Calu3 (cell line): ENCODE results near the gene SPG7. TPM values are rescaled to one million over a fixed set of nuclear protein-coding genes. Genes with fewer than 3 reads are reported as not detected.

Experiments
- BruUV-seq: library from RNA; stranded (reverse); fragments of 400-500 nt; replicated peaks from 2 replicates; lab custom pipeline; 2021; lab: Mats Ljungman, UMichigan
- CTCF ChIA-PET: fragments of 300-600 bp; sonication (Branson Sonifier 250); formaldehyde crosslinking; loops from one replicate; lab custom pipeline; 2022; ENCODE audit warnings: antibody characterized with exemption; lab: Charles Lee
- DNase-seq: peaks from one replicate; pipeline ENCODE4 v3.0.0; 2022
- H3K27ac Mint-ChIP-seq: one replicate; pipeline ENCODE4 v1.8.0; 2022; ENCODE audit warnings: mixed read lengths; ENCODE audit not compliant: unreplicated experiment
- H3K27me3 Mint-ChIP-seq: one replicate; pipeline ENCODE4 v1.8.0; 2022; ENCODE audit warnings: mixed read lengths; ENCODE audit not compliant: unreplicated experiment
- H3K36me3 Mint-ChIP-seq: one replicate; pipeline ENCODE4 v1.8.0; 2022; ENCODE audit warnings: mild to moderate bottlenecking, moderate library complexity, mixed read lengths; ENCODE audit not compliant: insufficient read depth, unreplicated experiment
- H3K4me1 Mint-ChIP-seq: one replicate; pipeline ENCODE4 v1.8.0; 2022; ENCODE audit warnings: mild to moderate bottlenecking, low read depth, mixed read lengths; ENCODE audit not compliant: unreplicated experiment
- H3K4me3 Mint-ChIP-seq: one replicate; pipeline ENCODE4 v1.8.0; 2022; ENCODE audit warnings: mild to moderate bottlenecking, low read depth, moderate library complexity, mixed read lengths; ENCODE audit not compliant: unreplicated experiment
- H3K9me3 Mint-ChIP-seq: one replicate; pipeline ENCODE4 v1.8.0; 2022; ENCODE audit warnings: low read depth, mixed read lengths; ENCODE audit not compliant: unreplicated experiment
- intact Hi-C: fragments of 100-400 bp; cut with micrococcal nuclease; formaldehyde crosslinking; loops from one replicate; pipeline ENCODE4 v1.10.0; 2022; ENCODE audit not compliant: unreplicated experiment
- total RNA-seq: library from RNA; stranded (reverse); gene quantifications from 2 replicates; pipeline ENCODE4 v1.2.3, GENCODE V29; 2022
- TF ChIP-seq, protein P1 (sequence below): fragments of 200-600 bp; IDR thresholded peaks from one replicate; pipeline ENCODE4 v1.8.0; 2022; ENCODE audit warnings: antibody characterized with exemption; ENCODE audit not compliant: unreplicated experiment

The SPG7 gene
- total RNA-seq, 1 experiment from 2014 or later, result 174 TPM

- CTCF ChIA-PET, result interaction anchor here (0.6 to 0.7 kb wide), 4 partner anchors 124 to 349 kb away, joined by 3 to 6 read pairs (median 4); partner anchors contain the start of gene TCF25
- H3K4me3 Mint-ChIP-seq, result peak within 1 kb of the TSS; percentile 58
- no peak for DNase-seq
- intact Hi-C loops, result no loop called here
- TF ChIP-seq, protein P1, sequence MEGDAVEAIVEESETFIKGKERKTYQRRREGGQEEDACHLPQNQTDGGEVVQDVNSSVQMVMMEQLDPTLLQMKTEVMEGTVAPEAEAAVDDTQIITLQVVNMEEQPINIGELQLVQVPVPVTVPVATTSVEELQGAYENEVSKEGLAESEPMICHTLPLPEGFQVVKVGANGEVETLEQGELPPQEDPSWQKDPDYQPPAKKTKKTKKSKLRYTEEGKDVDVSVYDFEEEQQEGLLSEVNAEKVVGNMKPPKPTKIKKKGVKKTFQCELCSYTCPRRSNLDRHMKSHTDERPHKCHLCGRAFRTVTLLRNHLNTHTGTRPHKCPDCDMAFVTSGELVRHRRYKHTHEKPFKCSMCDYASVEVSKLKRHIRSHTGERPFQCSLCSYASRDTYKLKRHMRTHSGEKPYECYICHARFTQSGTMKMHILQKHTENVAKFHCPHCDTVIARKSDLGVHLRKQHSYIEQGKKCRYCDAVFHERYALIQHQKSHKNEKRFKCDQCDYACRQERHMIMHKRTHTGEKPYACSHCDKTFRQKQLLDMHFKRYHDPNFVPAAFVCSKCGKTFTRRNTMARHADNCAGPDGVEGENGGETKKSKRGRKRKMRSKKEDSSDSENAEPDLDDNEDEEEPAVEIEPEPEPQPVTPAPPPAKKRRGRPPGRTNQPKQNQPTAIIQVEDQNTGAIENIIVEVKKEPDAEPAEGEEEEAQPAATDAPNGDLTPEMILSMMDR, result no peak
- BruUV-seq, result no TSS peak
- no peak within 1 kb of the TSS for H3K27ac Mint-ChIP-seq
- H3K4me1 Mint-ChIP-seq, result no peaks in the 10 kb centered on the region
- H3K9me3 Mint-ChIP-seq, result no peaks in the 10 kb centered on the region
- H3K36me3 Mint-ChIP-seq, result peaks cover 32% of the 10 kb centered on the region
- H3K27me3 Mint-ChIP-seq, result peaks cover 29% of the 10 kb centered on the region
Observed at GRCh38 chr16:89575247-89576152, 67.3 kb downstream of the SPG7 start, which contains the start of gene CPNE7. CPNE7 (plus strand) TSS chr16:89575758; CDS start chr16:89575898, 140 bp downstream.

GRCh38 chr16:89576153-89577054, 68.2 kb downstream of the SPG7 start:
- intact Hi-C loops, result no loop called here
- Mint-ChIP-seq H3K9me3 (no peaks in the 10 kb centered on the region), H3K4me3 (peak overlapping the region; percentile 58), H3K27ac (peak overlapping the region; percentile 39), H3K4me1 (no peaks in the 10 kb centered on the region), H3K36me3 (peaks cover 28% of the 10 kb centered on the region), H3K27me3 (peaks cover 20% of the 10 kb centered on the region)
- TF ChIP-seq, protein P1, result no peak
- no peak for DNase-seq
- no TSS peak for BruUV-seq
- CTCF ChIA-PET, result interaction anchor here (0.5 to 0.7 kb wide), 2 partner anchors 153 to 349 kb away, joined by 4 to 7 read pairs; no protein-coding TSS in a partner anchor

- H3K9me3 Mint-ChIP-seq, result no peaks in the 10 kb centered on the region
- intact Hi-C loops, result no loop called here
- CTCF ChIA-PET, result interaction anchor here (0.5 kb wide), 1 partner anchor 153 kb away, joined by 7 read pairs; no protein-coding TSS in a partner anchor
- no peaks in the 10 kb centered on the region for H3K4me1 Mint-ChIP-seq
- no peak for DNase-seq
- H3K27me3 Mint-ChIP-seq, result peaks cover 13% of the 10 kb centered on the region
- BruUV-seq, result no TSS peak
- H3K36me3 Mint-ChIP-seq, result peaks cover 21% of the 10 kb centered on the region
- H3K4me3 Mint-ChIP-seq, result peak overlapping the region; percentile 58
- peak overlapping the region; percentile 39 for H3K27ac Mint-ChIP-seq
- TF ChIP-seq, protein P1, result no peak
Observed at GRCh38 chr16:89577055-89577759, 69.0 kb downstream of the SPG7 start.
